NCI-H446 (cell line): ENCODE results near the gene ONECUT2.
"Not testable (repeated sequence)": the region's sequence is repeated elsewhere in the genome, so short reads cannot be mapped to it uniquely, and the experiment has no call there.

ENCODE experiments used
- DNase-seq, 2 experiments: peaks; one replicate each; lab custom pipeline; 2025; lab: John Stamatoyannopoulos, UW

ONECUT2 gene

DNA sequence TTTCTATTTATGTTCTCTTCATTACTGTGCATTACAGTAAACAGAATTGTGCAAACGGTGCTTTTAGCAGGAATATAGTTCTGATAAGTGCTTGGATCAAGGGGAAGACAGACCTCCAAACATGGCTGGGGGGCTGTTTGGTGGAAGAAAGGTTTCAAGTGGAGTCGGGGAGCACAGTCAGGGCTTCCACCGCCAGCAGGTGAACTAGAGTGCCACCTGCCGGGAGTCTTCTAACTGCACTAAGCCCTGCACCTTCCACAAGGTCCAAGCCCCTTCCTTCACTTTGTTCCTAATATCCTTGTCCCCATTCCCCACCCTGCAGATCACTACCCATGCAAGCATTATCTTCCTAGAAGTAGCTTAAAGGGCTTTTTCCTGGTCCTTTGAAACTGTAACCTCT is 11.1 kb downstream of the ONECUT2 start:
- no peak for DNase-seq

DNA sequence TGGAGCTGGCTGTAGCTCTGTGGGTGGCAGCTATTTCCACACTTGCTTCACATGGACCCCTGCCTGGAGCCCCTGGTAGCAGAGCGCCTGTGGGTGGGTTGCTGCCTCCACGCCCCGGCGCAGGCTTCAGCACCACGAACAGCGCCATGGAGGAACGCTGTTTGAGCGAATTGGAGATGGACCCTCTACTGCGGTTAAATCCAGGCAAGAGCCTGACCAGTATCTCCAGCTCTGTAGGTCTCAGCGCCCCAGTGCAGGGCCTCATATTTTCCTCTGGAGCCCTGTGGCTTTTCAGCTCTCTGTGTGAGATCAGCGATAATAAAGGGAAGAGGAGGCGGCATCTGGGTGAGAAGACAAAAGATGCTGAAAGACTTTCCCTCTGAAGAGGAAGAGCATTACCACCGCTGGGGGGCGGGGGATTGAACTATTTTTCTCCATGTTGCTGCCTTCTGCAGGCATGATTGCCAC is 12.0 kb downstream of the ONECUT2 start:
- no peak for DNase-seq

DNA sequence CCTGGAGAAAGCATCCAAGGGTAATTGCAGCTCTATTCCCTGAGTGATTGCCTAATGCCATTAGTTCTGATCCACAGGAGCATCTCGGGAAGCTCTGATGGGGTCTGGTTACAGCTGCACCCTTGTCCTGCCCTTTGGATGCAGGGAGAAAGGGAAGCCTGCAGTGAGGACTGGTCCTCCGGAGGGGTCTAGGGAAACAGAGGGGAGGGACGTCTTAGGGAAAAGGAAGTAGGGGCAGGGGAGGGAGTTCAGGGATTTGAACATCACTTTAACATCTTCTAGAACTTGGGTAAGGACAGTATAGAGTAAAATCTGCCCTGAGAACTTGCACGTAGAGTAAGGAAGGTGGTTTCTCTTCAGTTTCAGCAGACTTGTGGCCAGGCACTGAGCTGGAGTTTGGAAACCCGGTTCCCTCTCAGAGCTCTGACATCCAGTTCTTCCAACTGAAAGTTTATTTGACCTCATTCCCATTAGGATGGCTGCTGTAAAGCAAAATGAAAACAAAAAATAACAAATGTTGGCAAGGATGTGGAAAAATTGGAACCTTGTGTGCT is 20.5 kb downstream of the ONECUT2 start:
- DNase-seq: no peak

DNA sequence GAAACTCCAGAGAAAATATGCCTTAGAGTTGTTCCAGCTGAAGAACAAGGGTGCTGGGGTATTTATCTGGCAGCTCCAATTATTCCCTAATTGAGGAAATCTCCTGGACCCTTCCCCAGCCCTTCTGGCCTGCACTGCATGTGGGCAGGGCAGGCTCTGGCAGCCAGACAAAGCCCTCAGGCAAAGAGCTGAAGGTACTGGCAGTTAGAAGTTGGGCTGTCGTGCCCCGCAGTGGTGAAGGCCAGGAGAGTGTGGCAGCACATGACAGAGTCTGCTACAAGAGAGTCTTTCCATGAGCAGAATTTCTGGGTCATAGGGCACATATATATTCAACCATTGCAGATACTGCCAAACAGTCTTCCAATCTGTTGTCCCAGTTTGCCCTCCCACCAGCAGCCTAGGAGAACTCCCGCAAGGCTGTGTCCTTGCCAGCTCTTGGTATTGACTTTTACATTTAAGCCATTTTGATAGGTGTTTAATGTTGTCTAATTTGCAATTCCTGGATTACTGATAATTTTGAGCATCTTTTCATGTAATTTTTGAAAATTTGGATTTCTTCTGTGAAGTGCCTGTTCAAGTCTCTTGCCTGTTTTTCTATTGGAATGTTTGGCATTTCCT is 26.6 kb downstream of the ONECUT2 start:
- peak; percentile 61 to 78 for DNase-seq

DNA sequence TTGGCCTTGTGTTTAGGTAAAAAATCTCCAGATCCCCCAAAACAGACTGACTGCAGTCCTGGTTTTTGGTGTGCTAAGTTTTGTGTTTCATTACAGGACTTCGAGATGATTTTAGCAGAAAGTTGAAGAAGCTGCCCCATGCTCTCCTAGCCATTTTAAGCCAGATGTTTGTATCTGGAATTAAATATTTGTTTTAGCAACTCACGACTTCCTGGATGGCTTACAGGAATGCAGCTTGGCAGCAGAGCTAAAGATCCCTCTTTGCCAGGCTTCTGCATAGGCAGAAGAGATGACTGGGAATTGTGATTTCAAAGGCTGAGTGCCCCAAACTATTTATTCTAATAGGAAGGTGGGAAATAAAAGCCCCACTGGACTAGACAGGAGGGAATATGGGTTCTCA is 31.1 kb downstream of the ONECUT2 start:
- peak in 1 of 2 experiments; percentile 19 for DNase-seq

DNA sequence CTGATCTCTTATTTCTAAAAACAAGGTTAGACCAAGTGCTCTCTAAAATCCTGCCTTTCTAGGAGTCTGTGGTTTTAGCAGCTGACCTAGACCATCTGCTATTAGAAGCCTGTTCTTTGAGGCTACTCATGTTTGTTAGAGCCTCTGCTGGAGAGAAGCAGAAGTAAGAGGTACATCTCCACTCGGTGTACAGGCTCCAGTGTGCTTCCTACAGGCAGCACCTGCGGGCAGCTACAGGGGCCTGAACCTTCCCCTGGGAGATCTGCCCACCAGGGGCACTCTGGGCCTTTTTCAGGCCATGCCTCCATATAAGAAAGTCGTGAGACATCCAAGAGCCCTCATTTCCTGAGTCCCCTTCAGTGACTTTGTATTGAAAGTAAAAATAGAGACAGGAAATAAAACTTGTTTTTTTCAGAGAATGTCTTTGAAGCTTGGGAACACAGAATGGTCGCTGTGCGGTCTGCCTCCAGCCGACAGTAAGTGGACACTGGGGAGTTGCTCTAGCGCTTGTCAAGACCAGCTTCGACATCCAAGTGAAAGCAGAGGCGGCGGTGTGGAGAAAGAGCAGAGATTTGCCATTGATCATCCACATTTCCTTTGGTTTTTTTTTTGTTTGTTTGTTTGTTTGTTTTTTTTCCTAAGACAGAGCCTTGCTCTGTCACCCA is 31.7 kb downstream of the ONECUT2 start:
- peak in 1 of 2 experiments; percentile 11 for DNase-seq

DNA sequence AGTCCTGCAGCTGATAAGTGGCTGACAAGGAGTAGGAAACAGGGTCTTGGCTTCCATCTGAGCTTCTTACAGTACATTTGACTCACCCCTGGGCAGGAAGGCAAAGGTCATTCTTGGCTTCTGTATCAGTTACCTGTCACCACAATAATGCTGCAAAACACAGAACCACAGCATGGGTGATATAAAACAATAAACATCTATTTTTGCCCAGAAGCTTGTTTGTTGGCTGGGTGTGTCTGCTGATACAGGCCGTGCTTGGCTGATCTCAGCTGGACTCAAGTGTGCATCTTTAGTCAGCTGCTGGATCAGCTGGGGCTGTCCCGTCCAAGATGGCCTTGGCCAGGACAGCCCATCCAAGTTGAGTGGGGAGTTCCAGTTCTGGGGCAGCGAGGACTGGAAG is 34.7 kb downstream of the ONECUT2 start:
- no peak for DNase-seq

DNA sequence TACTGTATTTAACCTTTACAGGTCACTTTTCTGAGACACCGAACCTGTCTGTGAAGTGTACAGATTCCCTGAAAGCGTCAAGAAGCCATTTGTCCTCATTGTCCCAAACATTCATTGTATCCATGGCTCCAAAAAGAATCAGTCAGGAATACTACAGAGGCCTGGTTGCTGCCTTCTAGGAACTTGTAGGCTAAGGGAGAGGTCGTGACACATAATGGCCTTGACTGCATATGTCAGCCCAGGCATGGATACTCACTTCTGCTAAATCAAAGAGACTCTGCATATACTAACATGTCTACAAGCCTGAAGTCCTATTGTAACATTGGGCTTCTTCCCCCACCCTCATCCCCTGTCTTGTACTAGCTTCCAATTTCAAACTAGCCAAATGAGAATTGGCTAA is 40.2 kb downstream of the ONECUT2 start:
- no peak for DNase-seq

DNA sequence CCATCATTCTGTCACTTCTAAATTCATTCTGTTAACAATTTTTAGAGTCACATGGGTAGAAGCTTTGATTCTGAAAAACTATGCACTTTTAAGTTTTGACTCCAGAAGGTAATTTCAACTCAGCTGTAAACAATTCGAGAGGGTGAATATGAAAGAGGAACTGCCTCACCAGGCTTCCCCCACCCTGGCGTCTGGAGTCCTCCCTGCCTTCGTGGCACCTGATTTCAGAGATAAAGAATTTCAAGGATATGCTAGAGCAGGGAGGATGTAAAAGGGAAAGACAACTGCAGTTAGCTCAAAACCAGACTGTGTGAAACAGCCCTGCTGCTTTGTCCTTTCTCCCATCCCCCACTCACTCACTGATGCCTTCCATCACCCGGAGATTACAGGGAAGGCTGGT is 40.7 kb downstream of the ONECUT2 start:
- no peak for DNase-seq

DNA sequence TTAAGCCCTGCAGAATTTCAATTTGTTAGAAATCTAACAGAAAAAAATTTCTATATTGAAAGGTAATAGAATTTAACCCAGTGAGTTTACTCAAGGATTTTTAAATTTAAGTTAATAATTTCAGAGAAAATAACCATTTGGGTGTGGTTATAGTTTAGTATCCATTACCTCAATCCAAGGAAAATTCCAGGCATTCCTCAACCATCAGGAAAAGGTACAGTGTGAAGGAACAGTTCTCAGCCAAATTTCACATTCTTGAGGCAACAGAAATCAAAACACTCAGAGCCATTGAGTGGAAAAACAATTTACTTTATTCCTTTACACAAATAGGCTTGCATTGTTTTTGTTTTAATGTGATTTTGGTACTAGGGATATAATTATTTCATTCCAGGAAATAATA is 45.6 kb downstream of the ONECUT2 start:
- no peak for DNase-seq

DNA sequence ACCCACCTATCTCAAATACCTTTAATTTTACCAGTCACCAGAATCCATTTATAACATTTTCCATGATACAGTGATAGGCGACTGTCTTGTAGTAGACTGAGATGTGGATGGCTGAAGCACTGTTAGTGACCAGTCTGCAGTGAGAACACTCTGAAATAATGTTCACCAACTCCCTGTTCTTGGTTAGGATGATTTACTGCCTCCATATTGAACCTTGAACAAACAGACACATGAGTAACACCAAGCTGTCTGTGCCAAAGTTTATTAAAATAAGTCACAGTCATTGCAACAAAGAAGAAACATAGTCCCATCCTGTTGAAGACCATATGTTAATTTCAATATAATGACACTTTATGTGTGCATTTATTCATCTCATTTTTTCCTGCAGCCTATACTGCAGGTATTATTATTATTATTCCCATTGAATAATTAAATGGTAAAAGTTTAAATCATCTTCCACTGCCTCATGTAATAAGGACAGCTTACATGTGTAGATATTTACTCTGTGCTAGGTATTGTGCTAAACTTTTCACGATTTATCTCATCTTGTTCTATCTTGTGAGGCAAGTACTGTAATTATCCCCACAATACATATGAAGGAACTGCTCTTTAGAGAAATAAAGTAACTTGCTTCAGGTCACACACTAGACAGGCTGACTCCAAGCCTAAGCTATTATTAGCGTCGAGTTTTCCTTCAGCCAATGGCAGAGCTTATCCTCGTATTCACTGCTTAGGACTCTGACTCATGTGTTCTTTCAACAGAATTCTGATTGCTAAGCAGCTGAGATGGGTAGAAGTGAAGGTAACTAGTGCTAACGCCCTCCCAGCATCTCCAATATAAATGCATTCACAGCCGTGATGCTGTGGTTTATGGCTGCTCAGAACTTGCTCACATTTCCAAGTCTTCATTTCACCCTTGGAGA is 62.5 kb downstream of the ONECUT2 start:
- no peak for DNase-seq

DNA sequence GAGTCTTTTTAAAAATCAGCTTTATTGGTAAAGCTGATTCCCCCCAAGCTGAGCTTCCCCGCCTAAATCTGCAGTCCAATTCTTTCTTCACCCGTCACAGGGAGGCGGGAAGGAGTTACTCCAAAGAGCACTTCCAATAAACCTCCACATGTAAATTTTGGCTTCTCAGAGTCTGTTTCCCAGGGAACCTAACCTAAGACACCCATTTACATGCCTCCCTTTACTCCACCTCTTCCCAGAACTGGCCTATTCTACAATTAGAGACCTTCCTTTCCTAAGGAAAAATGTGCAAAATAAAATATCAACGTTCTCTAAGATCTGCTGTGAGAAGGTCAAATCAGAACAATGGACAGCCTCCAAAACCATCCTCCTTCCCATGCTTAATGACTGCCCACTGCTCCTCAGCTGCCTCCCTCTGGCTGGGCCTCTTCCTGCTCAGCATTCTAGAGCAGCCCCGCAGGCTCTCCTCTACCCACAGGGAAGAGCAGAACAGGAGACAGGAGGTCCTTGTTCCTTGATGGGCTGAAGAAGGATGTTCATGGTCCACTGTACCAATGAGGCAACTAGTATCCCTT is 63.6 kb downstream of the ONECUT2 start:
- no peak for DNase-seq

DNA sequence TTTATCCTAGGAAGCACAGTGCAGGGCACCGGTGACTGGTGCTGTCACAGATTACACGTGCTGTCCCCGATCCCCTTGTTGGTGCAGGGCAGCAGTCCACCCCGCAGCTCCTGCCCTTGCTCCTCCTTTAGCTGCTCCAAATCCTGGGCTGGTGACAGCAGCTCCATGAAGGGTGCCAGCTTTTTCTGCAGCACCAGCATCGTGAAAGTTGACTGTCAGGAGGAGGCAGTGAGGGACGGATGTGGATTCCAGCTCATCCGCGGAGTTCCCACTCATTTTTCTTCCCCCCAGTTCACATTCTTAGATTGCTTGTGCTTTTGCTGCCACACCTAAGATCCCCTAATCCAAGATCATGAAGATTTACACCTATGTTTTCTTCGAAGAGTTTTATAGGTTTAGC is 67.5 kb downstream of the ONECUT2 start:
- DNase-seq: no peak

DNA sequence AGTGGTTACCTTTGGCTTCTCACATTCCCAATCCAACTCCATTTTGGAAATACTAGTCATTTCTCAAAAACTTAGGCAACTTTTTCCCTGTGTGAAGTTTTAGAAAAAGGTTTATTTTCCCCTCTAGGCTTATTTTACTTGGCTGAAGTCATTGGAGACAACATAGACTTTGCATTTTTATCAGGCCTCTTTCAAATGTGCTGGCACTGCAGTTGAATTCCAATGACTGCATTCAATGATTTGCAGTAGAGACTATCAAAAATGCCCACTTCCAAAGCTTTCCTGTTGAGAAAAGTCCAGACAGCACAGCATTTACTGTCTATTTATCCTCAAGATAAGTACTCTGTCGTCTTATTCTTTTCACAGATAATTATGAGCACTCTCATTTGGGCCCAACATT is 70.1 kb downstream of the ONECUT2 start:
- no peak for DNase-seq

DNA sequence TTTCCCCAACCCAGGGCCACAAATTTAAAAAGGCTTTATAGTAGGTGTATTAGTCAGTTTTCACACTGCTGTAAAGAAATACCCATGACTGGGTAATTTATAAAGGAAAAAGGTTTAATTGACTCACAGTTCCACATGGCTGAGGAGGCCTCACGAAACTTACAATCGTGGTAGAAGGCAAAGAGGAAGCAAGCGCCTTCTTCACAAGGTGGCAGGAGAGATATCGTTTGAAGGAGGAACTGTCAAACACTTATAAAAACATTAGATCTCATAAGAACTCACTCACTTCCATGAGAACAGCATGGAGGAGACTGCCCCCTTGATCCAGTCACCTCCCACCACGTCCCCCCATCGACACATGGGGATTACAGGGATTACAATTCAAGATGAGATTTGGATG is 80.9 kb downstream of the ONECUT2 start:
- no peak for DNase-seq

DNA sequence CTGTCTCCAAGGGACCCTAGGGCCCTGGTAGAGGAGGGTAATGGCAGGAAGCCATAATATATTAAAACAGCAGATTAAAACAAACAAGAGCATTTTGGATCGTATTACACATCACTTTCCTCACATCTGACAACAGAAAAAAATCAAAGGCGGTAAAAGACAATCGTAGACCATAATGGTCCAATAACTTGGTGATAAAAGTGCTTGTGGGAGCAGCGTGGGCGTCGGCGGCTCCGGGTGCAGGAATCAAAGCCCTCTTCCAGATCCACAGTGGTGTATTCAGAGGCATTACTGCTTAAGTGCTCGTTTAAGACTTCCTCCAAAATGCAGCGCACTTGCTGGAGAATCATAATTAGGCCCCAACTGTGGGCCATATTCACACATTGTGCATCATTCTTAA is 83.4 kb downstream of the ONECUT2 start:
- no peak for DNase-seq

DNA sequence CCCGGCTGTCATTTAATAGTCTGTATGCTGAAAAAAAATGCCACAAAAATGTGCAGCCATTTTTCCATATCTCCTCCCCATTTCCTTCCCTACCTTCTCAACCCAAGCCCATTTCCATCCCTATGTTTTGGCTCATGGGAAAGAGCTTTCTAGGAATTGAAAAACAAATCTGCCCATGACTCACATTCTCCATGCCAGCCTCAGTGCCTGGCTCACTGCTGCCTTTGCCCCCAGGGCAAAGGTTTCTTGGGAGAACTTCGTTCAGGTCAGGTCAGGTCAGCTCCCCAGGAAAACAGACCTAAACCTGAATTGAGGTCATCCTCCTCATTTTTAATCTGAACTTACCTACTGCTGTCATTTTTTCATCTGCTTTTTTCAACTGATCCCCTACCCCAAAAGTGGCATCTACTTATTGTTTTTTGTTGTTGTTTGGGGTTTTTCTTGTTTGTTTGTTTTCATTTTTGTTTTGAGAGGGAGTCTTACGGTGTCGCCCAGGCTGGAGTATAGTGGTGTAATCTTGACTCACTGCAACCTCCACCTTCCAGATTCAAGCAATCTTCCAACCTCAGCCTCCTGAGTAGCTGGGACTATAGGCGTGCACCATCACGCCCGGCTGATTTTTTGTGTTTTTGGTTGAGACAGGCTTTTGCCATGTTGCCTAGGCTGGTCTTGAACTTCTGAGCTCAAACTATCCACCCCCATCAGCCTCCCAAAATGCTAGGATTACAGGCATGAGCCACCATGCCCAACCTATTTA is 84.7 kb downstream of the ONECUT2 start:
- no peak for DNase-seq

DNA sequence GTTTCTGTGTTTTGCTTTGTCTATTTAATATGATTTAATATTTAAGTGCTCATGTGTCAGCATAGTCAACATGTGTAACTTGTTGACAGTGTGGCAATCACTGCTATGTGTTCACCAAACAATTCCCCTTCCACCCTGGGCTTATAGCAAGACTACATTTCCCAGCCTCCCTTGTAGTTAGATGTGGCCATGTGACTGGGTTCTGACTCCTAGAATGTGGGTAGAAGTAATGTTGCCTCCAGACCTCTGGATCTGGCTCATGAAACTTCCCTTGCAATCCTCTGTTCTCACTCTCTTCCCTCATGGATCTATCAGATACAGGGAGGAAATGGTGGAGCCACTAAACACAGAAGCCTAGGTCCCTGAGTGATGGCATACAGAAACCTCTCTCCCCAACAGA is 87.2 kb downstream of the ONECUT2 start:
- DNase-seq: not testable (repeated sequence)

DNA sequence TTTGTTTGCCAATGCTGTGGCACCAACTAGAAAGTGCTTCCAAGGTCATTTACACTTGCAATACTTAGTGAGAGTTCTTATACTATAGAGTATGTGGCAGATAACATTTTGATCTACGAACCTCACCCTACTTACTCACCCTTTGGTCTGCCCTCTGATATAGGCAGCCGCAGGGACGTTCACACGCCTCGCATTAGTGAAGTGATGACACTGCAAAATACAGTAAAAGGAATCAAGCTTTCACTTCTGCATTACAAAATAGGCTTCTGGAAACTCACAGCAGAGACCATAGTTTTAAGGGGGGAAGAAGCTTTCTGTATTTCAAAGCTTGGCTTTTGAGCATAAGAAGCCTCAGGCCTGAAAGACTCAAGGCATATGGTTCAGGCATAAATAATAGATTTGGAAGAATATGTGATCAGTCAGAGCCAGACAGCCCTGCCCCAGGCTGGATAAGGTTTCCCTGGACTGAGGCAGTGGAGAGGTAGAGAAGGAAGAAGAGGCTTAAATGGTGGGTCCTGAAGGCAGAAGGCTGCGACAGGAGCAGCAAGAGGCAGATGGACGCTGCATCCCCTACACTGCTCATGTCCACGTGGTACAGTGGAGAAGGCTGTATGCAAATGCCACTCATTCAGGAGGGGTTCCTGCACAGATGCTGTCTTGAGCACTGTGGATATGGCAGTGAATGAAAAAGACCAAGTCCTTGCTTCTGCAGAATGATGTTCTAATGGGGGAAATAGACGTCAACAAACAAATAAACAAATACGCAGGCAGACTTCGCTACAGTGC is 88.2 kb downstream of the ONECUT2 start:
- no peak for DNase-seq

DNA sequence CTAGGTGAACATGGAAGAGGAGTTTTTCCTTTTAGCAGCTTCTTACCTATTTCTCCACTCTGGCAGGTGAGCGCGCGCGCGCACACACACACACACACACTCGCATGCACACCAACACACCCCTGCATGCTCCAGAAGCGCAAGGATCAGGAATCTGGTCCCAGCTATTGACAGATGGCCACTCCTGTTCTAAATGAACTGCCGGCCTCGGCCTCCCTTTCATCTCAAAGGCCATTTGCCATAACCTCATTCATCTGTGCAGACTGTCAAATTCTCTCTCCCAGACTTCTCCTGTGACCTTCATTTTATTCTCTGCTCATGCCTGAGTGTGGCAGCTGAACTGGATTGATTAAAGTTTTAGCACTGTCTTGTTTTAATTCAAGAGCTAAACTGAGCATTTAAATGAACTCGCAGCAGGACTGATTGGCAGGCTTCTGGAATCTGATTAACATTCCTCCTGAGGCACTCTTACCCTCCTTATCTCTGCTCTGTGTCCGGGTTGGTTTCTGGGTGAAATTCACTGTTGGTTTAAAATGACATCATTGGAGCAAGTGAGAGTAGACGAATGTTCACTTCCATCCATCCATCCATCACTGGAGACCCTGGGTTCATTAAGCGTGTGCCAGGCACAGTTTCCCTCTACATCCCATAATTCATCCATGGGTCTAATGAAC is 92.5 kb downstream of the ONECUT2 start:
- DNase-seq: no peak
